Peyer's patch (tissue), 4 donors: ENCODE measurements around the gene SGCA.

Experiments used
- CTCF ChIP-seq, 6 experiments: fragments of 450-650 bp in 4 of 6; fragments of 200-600 bp in 2 of 6; sonication (generic) in 1 of 6; IDR thresholded peaks; one replicate each; pipeline ENCODE4 v1.5.1; 2017 to 2019; ENCODE audit warnings: antibody characterized with exemption in 6 of 6, mild to moderate bottlenecking in 3 of 6, moderate library complexity in 1 of 6
- POLR2A ChIP-seq, 2 donors: fragments of 450-650 bp; IDR thresholded peaks; one replicate each; pipeline ENCODE4 v1.5.1; 2017; ENCODE audit warnings: antibody characterized with exemption in 2 of 2, mild to moderate bottlenecking in 2 of 2, moderate library complexity in 2 of 2

GRCh38 chr17:50173335-50173941 is 7.6 kb downstream of the SGCA start:
- TF ChIP-seq CTCF (IDR thresholded peaks at IDR 0.05) (no peak), POLR2A (IDR thresholded peaks at IDR 0.05) (no peak)
